ENCODE results near the gene PLEKHG5.

- TF ChIP-seq EZH2 (IDR thresholded peaks at IDR 0.05; ENCODE audit: borderline replicate concordance, low read length) (no peak), CTCF (IDR thresholded peaks at IDR 0.05; ENCODE audit: low read length) (no peak)
These were observed 5.4 kb upstream of the PLEKHG5 start for GRCh38 chr1:6496890-6497214.
